ENCODE results near the gene CHSY1.

DNA sequence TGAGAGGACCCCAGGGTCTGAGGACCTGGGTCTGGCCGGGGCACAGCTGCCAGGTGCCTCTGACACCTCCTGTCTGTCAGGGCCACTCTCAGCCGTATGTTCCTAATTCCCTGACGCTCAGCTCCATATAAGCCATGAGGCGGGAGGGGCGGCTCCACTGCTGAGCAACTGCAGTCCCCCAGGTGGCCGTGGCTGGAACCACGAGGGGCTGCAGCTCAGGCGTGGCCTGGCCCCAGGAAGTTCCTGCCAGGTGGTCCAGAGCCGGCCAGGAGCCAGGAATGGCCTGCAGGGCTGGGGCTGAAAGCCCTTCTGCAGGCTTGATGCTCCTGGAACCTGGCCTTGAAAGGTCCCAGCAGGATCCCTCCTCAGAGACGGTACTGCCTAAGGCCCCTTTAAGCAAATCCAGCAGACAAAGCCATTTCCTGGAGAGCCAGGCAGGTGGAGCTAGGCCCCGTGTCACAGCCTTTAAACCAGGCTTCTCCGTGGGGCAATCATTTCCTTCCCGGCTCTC lies 118.0 kb downstream of the CHSY1 start:
- TF ChIP-seq, protein P1, sequence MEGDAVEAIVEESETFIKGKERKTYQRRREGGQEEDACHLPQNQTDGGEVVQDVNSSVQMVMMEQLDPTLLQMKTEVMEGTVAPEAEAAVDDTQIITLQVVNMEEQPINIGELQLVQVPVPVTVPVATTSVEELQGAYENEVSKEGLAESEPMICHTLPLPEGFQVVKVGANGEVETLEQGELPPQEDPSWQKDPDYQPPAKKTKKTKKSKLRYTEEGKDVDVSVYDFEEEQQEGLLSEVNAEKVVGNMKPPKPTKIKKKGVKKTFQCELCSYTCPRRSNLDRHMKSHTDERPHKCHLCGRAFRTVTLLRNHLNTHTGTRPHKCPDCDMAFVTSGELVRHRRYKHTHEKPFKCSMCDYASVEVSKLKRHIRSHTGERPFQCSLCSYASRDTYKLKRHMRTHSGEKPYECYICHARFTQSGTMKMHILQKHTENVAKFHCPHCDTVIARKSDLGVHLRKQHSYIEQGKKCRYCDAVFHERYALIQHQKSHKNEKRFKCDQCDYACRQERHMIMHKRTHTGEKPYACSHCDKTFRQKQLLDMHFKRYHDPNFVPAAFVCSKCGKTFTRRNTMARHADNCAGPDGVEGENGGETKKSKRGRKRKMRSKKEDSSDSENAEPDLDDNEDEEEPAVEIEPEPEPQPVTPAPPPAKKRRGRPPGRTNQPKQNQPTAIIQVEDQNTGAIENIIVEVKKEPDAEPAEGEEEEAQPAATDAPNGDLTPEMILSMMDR (IDR thresholded peaks at IDR 0.05), result no peak
- TF ChIP-seq EP300 (IDR thresholded peaks at IDR 0.05), result no peak
